ENCODE measurements around the gene PIEZO2.

DNA sequence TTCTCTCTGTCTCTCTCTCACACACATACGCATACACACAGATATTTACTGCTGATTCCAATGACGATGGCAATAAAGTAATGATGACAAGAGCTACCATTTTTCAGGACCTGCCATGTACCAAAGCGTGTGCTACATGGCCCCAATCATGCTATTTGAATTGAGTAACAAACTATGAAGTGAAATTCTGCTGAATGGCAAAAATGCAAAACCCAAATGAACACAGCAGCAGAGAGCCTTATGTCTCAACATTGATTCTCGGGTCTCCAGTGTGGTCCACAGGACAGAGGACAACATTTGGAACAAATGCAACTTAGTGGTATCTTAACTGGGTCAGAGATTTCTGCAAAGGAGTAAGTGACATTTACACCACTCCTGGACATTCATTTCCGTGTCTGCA lies 117.4 kb downstream of the PIEZO2 start:
- TF ChIP-seq, protein P1, sequence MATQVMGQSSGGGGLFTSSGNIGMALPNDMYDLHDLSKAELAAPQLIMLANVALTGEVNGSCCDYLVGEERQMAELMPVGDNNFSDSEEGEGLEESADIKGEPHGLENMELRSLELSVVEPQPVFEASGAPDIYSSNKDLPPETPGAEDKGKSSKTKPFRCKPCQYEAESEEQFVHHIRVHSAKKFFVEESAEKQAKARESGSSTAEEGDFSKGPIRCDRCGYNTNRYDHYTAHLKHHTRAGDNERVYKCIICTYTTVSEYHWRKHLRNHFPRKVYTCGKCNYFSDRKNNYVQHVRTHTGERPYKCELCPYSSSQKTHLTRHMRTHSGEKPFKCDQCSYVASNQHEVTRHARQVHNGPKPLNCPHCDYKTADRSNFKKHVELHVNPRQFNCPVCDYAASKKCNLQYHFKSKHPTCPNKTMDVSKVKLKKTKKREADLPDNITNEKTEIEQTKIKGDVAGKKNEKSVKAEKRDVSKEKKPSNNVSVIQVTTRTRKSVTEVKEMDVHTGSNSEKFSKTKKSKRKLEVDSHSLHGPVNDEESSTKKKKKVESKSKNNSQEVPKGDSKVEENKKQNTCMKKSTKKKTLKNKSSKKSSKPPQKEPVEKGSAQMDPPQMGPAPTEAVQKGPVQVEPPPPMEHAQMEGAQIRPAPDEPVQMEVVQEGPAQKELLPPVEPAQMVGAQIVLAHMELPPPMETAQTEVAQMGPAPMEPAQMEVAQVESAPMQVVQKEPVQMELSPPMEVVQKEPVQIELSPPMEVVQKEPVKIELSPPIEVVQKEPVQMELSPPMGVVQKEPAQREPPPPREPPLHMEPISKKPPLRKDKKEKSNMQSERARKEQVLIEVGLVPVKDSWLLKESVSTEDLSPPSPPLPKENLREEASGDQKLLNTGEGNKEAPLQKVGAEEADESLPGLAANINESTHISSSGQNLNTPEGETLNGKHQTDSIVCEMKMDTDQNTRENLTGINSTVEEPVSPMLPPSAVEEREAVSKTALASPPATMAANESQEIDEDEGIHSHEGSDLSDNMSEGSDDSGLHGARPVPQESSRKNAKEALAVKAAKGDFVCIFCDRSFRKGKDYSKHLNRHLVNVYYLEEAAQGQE (IDR thresholded peaks at IDR 0.05; ENCODE audit: insufficient read depth in 1 of 2, low read depth in 2 of 2, low read length in 1 of 2), result no peak
- TF ChIP-seq SIN3A (IDR thresholded peaks at IDR 0.05; ENCODE audit: borderline replicate concordance, insufficient read depth, low read depth, low read length), result no peak
- TF ChIP-seq CTCF (IDR thresholded peaks at IDR 0.05), result no peak
- TF ChIP-seq POLR2AphosphoS5 (IDR thresholded peaks at IDR 0.05; ENCODE audit: low read depth, low read length), result no peak
- TF ChIP-seq TCF7L2 (IDR thresholded peaks at IDR 0.05; ENCODE audit: low read depth, low read length), result no peak

Data from Panc1 (cell line).